Fibroblast of mammary gland (primary cell): ENCODE measurements around the gene ASPDH.

Source experiments
- DNase-seq: peaks from one replicate; pipeline ENCODE4 v3.0.0-alpha.2; 2010; ENCODE audit warnings: low read depth
- H3K4me3 ChIP-seq: 2 replicates; pipeline ENCODE4 v1.5.1; 2011; ENCODE audit warnings: low read depth, mild to moderate bottlenecking, low read length, moderate library complexity; ENCODE audit not compliant: control insufficient read depth
- CTCF ChIP-seq: conservative IDR thresholded peaks from 2 replicates; pipeline ENCODE4 v1.5.1; 2011; ENCODE audit warnings: low read depth, low read length, inconsistent platforms; ENCODE audit not compliant: control insufficient read depth, insufficient read depth

ASPDH gene

DNA sequence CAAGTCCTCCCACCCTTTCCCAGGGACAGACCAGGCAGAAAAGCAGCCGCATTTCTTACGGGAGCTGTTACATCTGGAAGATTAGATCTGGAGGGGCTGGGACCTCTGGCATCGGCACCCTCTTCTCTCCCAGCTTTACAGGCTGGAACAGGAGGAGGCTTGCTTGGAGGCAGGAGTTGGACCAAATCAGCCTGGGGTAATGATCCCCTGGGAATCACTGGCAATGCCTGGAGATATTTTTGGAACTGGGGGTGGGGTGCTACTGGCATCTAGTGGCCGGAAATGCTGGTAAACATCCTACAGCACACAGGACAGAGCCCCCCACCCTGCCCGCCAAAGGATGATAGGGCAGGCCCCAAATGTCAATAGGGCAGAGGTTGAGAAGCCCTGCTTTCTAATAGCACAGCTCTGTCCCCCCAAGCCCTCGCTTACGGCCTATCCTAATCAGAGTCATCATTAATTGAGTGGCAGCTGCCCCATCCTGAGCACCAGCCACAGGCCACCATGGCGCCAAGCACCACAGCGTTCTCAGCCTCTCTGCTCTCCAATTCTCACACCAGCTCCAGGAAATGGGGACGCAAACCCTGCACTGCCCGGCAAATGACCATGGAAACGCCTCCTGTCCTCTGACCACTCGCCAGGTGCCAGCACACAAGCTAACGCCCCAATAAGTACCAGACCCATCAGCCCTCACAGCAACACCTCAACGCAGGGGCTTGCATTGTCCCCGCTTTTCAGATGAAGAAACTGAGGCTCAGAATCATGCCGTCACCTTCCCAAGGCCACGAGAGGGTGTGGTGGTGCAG, 33.9 kb upstream of the ASPDH start:
- H3K4me3 ChIP-seq, result no peak overlapping the region
- TF ChIP-seq CTCF, result no peak
- DNase-seq, result no peak

DNA sequence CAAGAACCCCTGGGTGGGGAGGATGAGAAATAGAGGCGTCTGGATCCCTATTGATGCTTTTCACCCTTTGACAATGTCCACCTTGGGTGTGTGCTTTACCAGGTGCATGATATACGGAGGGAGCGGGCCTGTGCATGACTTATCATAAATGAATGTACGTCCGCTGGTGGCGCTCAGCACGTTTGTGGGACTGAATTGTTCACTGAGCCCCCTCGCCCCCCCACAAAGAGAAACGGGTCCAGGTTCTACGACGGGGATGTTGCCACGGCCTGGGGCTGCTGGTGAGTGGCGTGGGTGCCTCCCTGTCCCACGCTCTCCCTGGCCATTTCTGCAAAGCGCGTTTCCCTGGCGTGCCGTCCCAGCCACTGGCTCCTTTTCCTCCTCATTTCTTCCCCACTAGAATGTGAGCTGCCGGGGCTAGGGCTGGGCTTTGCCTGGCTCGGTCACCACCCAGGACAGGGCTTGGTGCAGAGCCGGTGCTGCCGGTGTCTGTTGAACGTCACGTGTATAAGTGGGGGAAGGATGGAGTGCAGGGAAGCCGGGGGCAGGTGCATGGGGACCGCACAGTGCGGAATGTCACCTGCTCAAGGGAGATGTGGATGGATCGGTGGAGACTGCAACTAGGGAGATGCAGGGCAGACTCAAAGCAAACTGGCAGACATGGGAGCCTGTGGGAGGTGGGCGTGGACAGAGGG, 33.0 kb upstream of the ASPDH start:
- no peak overlapping the region for H3K4me3 ChIP-seq
- TF ChIP-seq CTCF, result no peak
- no peak for DNase-seq

DNA sequence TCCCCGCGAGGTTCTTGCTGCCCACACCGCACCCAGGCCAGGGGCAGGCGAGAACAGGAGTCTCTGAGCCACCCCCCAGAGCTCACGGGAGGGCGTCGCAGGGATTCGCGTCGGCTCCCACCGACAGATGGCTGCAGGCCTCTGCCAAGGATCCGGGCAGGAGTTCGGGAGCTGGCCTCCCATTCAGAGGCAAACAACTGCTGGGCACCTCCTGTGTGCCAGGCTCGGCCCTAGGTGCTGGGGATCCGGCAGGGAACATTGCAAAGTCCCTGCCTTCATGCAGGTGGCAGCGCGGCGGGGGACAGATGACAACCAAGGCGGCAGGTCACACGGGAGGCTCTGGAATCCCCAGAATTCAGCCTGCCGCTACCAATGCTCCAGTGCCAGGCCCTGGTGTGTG, 29.2 kb upstream of the ASPDH start:
- no peak overlapping the region for H3K4me3 ChIP-seq
- DNase-seq, result no peak
- no peak for TF ChIP-seq CTCF

DNA sequence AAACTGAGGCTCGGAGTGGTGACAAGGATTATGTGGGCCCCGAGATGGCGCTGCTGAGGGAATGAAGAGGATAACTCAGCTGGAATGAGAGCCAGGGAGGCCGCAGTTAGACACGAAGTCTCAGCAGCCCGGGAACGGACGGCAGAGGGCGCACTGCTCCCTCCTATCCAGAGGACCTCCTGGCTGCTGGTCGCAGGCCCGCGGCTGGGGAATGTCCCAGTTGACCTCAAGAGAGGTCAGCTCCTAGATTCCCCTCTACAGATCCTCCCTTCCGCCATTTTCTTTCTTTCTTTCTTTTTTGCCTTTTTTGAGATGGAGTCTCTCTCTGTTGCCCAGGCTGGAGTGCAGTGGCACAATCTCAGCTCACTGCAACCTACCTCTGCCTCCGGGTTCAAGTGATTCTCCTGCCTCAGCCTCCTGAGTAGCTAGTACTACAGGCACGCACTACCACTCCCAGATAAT, 24.1 kb upstream of the ASPDH start:
- peak; percentile 83 for TF ChIP-seq CTCF
- H3K4me3 ChIP-seq, result no peak overlapping the region
- peak; percentile 77 for DNase-seq

DNA sequence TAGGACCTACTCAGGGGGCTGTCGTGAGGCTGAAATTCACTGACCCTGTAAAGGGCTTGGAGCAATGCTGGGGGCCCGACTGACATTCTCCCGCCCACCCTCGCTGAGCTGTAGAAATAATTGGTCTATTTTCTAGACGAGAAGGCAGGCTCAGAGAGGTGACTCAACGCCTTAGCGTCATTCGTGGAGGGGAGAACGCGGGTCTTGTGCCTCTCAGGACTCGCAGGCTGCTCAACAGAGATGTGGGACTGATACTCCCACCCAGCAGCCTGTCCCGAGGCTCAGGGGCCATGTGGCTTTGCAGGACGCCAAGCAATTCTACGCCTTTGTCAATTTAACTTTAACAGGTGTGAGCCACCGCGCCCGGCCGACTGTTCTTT, 23.6 kb upstream of the ASPDH start:
- no peak for DNase-seq
- no peak for TF ChIP-seq CTCF
- H3K4me3 ChIP-seq, result no peak overlapping the region

GRCh38 chr19:50536662-50537305, 23.1 kb upstream of the ASPDH start:
- TF ChIP-seq CTCF, result no peak
- DNase-seq, result no peak
- no peak overlapping the region for H3K4me3 ChIP-seq
